GM18868 (cell line): Measurements from ENCODE around the gene AAR2.

ENCODE experiments used
- ATAC-seq: cut with Tn5 transposase; IDR thresholded peaks from one replicate; pipeline ENCODE4 v1.9.1; 2021; ENCODE audit warnings: mild to moderate bottlenecking, moderate library complexity; ENCODE audit not compliant: unreplicated experiment

Gene AAR2

GRCh38 chr20:36259177-36260061, 23.1 kb downstream of the AAR2 start:
- ATAC-seq, result no peak

GRCh38 chr20:36260316-36260715, 24.0 kb downstream of the AAR2 start:
- no peak for ATAC-seq

- ATAC-seq, result no peak
Observed at GRCh38 chr20:36261389-36262105, 25.3 kb downstream of the AAR2 start.

GRCh38 chr20:36262440-36262839, 26.2 kb downstream of the AAR2 start:
- ATAC-seq, result no peak

GRCh38 chr20:36264426-36265246, 28.4 kb downstream of the AAR2 start:
- ATAC-seq, result no peak

DNA sequence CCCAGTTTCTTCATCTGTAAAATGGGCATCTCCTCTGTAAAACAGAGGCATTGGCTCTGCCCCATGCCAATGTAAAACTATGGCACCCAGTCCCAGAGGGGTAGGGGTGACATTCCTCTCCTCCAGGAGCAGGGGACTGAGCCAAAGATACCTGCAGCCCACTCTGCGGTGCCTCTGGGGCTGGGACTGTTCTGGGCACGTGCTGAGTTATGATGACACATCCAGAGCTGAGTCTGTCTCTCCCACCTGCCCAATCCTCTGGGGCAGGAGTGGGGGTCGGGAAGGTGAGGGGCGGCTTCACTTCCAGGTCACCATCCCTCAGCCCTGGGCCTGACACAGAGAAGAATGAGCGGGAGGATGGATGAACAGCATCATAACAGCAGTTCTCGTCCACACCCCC, 29.9 kb downstream of the AAR2 start:
- ATAC-seq, result no peak

DNA sequence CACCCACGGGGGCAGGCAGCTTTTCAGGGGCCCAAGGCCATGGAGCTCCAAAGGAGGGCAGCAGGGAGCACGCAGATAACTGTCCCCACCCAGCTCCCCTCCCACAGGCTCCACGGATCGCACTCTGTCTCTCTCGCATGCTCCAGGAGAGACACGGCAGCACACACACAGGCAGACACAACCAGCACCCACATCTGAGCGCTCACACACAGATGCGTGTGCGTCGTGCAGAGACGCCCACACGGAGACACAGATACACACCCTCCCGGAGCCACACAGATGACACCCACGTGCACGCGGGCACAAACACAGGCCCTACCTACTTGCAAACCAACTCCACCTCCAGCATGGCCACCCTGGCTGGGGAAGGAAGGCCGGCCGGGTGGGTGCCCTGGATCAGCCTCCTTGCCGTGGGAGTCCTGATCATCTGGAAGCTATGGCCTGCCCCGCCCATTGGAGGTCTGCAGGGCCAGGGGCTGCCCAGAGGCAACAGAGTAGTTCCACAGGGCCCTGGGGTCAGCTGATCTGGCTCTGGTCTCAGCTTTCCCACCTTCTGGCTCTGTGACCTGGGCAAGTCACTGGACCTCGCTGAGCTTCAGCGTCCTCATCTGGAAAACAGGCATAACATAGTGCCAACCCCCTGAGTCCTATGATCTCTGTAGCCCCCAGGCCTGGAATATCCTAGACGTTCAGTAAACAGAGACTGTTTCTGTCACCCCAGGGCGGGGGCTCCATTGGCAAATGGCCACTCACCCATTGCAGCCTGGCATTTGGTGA, 31.5 kb downstream of the AAR2 start:
- no peak for ATAC-seq

GRCh38 chr20:36268440-36269342, 32.4 kb downstream of the AAR2 start:
- no peak for ATAC-seq

- ATAC-seq, result no peak
Observed at GRCh38 chr20:36269507-36269906, 33.2 kb downstream of the AAR2 start.

- ATAC-seq, result no peak
Observed at GRCh38 chr20:36270744-36271638, 34.7 kb downstream of the AAR2 start.

DNA sequence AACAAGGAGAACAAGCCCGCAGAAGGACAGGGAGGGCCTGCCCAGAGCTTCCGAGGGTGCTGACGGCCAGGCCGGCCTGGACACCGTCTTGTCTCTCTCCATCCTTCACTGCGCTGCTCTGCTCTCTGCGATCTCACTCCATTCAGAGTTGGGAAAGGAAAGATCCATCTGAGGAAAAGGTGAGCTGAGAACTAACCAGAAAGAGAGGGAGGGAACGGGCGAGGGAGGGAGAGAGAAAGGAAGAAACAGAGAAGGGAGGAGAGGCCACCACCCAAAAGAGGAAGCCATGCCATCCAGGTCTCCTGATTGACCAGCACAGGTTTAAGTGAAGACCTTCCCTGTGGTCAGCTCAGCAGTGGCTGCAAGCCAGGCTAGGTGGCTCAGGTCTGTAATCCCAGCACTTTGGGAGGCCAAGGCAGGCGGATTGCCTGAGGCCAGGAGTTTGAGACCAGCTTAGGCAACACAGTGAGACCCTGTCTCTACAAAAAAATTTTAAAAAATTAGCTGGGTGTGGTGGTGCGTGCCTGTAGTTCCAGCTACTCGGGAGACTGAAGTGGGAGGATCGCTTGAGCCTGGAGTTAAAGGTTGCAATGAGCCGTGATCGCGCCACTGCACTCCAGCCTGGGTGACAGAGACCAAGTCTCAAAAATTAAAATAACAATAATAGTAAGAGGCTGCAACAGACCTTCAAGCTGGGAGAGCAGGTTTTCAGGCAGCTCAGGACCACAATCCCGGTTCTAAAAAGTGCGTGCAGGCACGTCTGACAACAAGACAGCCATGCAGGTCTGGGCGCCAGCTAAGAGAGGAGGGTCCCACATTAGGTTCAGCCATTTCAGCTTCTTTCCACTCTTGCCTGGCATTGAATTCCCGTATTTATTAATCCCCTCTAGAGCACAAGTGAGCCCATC, 35.6 kb downstream of the AAR2 start:
- ATAC-seq, result no peak

DNA sequence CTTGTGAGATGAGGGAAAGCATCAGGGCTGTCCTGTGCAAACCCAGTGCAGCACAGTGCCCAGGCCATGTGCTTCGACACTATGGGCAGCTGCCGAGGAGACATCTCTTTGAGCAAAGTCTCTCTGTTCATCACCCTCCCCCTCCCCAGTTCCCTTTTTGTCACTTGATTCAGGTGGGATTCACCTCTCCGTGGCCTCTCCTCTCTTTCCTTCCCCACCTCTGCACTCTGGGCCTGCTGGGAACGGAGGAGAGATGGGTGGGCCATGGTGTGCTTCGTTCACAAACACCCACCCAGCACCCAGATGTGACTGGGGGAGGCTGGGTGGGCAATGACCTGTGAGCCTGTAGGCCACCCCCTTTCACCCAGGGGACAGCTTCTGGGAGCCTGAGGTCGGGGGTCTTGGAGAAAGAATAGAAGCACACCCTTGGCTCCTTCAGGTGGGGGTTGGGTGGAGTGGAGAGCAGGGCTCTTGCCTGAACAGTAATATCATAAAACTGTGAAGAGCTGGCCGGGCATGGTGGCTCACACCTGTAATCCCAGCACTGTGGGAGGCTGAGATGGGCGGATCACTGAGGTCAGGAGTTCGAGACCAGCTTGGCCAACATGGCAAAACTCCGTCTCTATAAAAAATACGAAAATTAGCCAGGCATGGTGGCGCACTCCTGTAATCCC, 36.4 kb downstream of the AAR2 start:
- ATAC-seq, result no peak

DNA sequence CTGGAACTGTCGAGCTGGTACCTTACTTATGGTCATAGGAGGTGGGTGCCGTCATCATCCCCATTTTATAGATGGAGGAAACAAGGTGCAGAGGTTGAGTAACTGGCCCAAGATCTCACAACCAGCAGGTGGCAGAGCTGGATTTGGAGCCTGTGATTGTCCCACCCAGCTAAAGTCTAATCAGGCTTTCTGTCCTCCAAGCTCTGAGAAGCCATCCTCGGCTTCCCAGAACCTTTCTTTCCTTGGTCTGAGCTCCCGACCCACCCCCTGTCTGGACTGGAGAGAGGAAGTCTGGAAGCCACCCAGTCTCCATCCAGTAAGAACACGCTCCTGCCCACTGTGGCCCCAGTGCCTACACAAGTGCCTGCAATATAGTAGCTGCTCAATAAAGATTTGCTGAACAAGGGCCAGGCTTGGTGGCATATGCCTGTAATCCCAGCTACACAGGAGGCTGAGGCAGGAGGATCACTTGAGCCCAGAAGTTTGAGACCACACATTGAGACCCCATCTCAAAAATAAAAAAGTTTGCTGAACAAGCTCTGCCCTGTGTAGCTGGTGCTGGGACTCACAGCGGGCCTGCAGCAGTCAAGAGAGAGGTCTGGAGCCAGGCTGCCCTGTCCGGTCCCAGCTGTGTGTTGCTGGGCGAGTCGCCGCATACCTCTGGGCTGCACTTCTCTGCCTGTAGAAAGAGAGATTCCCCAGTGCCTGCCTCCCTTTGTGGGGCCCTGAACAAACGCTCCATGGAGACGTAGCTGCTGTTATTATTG, 37.3 kb downstream of the AAR2 start:
- no peak for ATAC-seq

DNA sequence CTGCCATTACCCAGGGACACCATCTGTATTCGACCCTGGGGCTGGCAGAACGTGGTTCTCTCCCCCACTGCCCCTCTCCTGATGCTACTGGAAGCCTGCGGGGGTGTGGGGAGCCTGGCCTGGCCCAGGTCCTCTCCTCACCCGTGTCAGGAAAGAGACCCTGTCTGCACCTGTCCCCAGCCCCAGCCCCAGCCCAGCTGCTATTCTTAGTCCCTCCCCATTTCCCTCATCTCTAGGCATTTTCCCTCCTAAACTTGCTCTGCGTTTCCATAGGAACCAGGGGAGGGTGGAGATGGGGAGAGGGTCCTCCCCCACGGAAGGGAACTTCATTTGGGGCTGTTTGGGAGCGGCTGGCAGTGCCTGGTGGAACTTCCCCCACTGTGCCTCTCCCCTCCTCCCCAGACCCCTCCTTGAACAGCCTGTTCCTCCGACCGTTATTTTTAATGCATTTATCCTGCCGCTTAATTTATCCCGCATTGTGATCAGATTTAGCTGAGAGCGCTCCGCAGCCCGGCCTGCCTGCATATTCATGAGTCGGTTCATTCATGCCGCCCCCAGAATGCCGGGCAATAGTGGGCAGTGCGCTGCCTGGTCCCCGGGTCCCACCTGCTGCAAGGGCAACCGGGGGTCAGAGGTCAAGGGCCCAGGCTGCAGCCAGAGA, 38.0 kb downstream of the AAR2 start:
- no peak for ATAC-seq

DNA sequence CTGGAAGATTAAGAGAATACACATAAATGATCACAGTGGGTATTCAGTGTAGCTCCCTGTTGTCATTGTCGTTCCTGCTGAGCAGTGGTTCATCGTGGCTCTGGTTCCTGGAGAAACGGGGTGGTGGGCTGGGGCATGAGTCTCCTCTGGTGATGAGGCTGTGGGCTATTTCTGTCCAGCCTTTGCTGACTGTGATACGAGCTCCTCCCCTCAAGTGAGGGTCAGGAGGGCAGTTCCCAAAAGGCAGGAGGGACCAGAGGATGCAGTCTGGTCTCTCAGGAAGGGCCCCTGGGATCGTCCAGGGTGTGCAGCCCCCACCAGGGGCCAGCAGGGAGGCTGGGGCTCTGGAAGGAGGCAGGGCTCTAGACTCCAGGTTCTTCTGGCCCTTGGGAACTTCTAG, 38.7 kb downstream of the AAR2 start:
- ATAC-seq, result no peak
